Duodenal mucosa (tissue), 2 donors: ENCODE measurements around the gene DHX34.
"Not testable (repeated sequence)": the region's sequence is repeated elsewhere in the genome, so short reads cannot be mapped to it uniquely, and the experiment has no call there.

Experiments used
- H3K27ac ChIP-seq: one replicate; pipeline ENCODE4 v1.7.0; 2013; ENCODE audit warnings: low read depth, low read length
- H3K27me3 ChIP-seq, 2 donors: one replicate each; pipeline ENCODE4 v1.7.0; 2013; ENCODE audit warnings: low read length in 2 of 2, control low read depth in 1 of 2; ENCODE audit not compliant: insufficient read depth in 2 of 2, control insufficient read depth in 1 of 2
- H3K36me3 ChIP-seq, 2 donors: one replicate each; pipeline ENCODE4 v1.7.0; 2013; ENCODE audit warnings: low read length in 2 of 2, control low read depth in 1 of 2; ENCODE audit not compliant: insufficient read depth in 2 of 2, control insufficient read depth in 1 of 2
- H3K4me1 ChIP-seq, 2 donors: one replicate each; pipeline ENCODE4 v1.7.0; 2013; ENCODE audit warnings: low read length in 2 of 2, control low read depth in 1 of 2; ENCODE audit not compliant: insufficient read depth in 2 of 2, control insufficient read depth in 1 of 2
- H3K4me3 ChIP-seq, 2 donors: one replicate each; pipeline ENCODE4 v1.7.0; 2013; ENCODE audit warnings: low read length in 2 of 2, low read depth in 1 of 2
- H3K9ac ChIP-seq, 2 donors: one replicate each; pipeline ENCODE4 v1.7.0; 2013; ENCODE audit warnings: low read length in 2 of 2, low read depth in 1 of 2
- H3K9me3 ChIP-seq, 2 donors: one replicate each; pipeline ENCODE4 v1.7.0; 2013; ENCODE audit warnings: low read length in 2 of 2, control low read depth in 1 of 2; ENCODE audit not compliant: control insufficient read depth in 1 of 2

DHX34 gene

DNA sequence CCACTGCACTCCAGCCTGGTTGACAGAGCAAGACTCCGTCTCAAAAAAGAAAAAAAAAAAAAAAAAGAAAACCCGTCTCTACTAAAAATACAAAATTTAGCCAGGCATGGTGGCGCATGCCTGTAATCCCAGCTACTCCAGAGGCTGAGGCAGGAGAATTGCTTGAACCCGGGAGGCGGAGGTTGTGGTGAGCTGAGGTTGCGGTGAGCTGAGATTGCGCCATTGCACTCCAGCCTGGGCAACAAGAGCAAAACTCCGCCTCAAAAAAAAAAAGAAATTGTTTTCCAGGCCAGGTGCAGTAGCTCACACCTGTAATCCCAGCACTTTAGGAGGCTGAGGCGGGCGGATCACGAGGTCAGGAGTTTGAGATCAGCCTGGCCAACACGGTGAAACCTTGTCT lies 37.5 kb downstream of the DHX34 start:
- H3K27me3 ChIP-seq, H3K9me3 ChIP-seq, H3K9ac ChIP-seq, H3K27ac ChIP-seq, H3K4me1 ChIP-seq, H3K36me3 ChIP-seq, H3K4me3 ChIP-seq: not testable (repeated sequence)

DNA sequence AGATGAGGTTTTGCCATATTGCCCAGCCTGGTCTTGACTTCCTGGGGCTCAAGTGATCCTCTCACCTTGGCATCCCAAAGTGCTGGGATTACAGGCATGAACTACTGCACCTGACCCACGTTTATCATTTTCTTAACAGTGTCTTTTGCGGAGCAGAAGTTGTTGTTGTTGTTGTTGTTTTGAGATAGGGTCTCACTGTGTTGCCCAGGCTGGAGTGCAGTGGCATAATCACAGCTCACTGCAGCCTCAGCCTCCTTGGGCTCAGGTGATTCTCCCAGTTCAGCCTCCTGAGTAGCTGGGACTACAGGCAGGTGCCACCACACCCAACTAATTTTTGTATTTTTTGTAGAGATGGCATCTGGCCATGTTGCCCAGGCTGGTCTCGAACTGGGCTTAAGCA lies 38.5 kb downstream of the DHX34 start:
- H3K27me3 ChIP-seq, H3K4me1 ChIP-seq, H3K4me3 ChIP-seq, H3K36me3 ChIP-seq, H3K9ac ChIP-seq, H3K9me3 ChIP-seq, H3K27ac ChIP-seq: not testable (repeated sequence)

DNA sequence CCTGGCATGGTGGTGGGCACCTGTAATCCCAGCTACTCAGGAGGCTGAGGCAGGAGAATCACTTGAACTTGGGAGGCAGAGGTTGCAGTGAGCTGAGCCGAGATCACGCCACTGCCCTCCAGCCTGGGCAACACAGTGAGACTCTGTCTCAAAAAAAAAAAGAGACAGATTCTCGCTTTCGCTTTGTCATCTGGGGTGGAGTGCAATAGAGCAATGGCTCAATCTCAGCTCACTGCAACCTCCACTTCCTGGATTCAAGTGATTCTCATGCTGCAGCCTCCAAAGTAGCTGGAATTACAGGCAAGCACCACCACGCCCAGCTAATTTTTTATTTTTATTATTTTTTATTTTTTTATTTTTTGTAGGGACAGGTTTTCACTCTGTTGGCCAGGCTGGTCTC lies 39.6 kb downstream of the DHX34 start:
- H3K9me3 ChIP-seq, H3K9ac ChIP-seq, H3K27ac ChIP-seq, H3K36me3 ChIP-seq, H3K4me3 ChIP-seq, H3K4me1 ChIP-seq, H3K27me3 ChIP-seq: not testable (repeated sequence)

DNA sequence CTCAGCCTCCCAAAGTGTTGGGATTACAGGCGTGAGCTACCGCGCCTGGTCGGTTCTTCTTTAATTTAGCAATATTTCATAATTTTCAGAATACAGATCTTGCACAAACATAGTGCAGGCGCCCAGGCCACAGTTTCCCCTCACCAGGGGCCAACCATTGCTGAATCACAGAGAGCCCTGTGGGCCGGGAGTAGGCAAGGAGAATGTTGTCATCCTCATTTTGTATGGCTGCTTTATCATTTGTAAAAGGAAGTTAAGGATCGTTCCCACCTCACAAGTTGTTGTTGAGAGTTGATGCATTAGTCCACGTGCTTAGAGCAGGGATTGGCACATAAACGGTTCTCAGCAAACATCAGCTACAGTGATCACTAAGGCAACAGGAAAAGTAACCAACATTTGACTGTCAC lies 40.0 kb downstream of the DHX34 start:
- Histone ChIP-seq H3K27ac (no peak overlapping the region), H3K4me3 (no peak overlapping the region), H3K9me3 (no peaks in the 10 kb centered on the region), H3K9ac (no peak overlapping the region), H3K27me3 (no peaks in the 10 kb centered on the region), H3K36me3 (no peaks in the 10 kb centered on the region), H3K4me1 (no peaks in the 10 kb centered on the region)

DNA sequence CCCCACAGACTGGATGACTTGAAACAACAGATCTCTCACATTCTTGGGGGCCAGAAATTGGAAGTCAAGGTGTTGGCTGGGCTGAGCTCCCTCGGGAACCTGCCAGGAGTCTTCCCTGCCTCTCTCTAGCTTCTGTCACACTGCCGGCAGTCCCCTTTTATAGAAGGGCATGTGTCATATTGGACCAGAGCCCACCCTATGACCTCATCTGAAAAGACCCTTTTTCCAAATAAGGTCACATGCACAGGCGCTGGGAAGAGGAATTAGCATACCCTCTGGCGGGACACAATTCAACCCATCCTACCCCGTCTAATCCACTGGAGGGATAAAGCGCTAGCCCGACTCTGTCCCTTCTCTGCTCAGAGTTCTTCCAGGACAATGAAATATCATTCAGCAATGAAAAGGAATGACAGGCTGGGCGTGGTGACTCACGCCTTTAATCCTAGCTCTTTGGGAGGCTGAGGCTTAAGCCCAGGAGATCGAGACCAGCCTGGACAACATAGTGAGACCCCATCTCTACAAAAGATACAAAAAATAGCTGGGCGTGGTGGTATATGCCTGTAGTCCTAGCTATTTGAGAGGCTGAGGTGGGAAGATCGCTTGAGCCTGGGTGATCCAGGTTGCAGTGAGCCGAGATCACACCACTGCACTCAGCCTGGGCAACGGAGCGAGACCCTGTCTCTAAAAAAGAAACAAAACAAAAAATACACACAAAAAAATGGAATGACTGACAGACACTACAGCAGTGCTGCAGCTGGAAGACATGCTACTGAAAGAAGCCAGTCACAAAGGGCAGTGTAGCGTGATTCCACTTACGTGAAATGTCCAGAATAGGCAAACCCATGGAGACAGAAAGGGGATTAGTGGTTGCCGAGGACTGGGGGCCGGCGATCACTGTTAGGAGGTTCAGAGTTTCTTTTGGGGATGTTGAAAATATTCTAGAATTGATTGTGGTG lies 41.7 kb downstream of the DHX34 start:
- no peak overlapping the region for H3K27ac ChIP-seq
- H3K27me3 ChIP-seq, result no peaks in the 10 kb centered on the region

DNA sequence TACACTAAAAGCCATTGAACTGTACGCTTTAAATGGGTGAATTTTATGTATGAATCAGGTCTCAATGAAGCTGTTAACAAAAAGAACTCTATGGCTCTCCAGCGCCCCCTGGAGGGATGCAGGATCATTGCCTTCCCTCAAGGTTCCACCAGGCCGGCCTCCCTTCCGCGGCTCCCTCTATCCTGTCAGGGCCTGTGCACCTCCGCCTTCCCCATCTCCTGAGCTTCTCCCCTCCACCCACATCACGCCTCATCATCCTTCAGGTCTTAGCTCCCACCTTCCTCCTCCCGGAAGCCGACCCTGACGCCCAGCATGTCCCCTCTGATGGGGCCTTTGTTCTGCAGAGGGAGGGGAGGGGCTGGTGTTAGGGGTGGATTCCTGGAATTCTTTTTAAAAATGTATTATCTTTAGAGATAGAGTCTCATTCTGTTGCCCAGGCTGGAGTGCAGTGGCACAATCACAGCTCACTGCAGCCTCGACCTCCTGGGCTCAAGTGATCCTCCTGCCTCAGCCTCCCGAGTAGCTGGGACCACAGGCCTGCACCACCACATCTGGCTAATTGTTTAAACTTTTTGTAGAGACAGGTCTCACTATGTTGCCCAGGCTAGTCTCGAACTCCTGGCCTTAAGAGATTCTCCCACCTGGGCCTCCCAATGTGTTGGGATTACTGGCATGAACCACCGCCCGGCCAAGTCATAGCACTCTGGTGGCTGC lies 42.6 kb downstream of the DHX34 start:
- H3K36me3 ChIP-seq, result no peaks in the 10 kb centered on the region
- no peak overlapping the region for H3K9ac ChIP-seq
- H3K27ac ChIP-seq, result no peak overlapping the region
- H3K4me1 ChIP-seq, result no peaks in the 10 kb centered on the region
- H3K4me3 ChIP-seq, result no peak overlapping the region
- no peaks in the 10 kb centered on the region for H3K27me3 ChIP-seq
- no peaks in the 10 kb centered on the region for H3K9me3 ChIP-seq

More for the DNA sequence above, 41.7 kb downstream of the DHX34 start:
- Histone ChIP-seq H3K36me3 (no peaks in the 10 kb centered on the region), H3K9ac (no peak overlapping the region), H3K4me1 (no peaks in the 10 kb centered on the region), H3K4me3 (no peak overlapping the region), H3K9me3 (no peaks in the 10 kb centered on the region)

DNA sequence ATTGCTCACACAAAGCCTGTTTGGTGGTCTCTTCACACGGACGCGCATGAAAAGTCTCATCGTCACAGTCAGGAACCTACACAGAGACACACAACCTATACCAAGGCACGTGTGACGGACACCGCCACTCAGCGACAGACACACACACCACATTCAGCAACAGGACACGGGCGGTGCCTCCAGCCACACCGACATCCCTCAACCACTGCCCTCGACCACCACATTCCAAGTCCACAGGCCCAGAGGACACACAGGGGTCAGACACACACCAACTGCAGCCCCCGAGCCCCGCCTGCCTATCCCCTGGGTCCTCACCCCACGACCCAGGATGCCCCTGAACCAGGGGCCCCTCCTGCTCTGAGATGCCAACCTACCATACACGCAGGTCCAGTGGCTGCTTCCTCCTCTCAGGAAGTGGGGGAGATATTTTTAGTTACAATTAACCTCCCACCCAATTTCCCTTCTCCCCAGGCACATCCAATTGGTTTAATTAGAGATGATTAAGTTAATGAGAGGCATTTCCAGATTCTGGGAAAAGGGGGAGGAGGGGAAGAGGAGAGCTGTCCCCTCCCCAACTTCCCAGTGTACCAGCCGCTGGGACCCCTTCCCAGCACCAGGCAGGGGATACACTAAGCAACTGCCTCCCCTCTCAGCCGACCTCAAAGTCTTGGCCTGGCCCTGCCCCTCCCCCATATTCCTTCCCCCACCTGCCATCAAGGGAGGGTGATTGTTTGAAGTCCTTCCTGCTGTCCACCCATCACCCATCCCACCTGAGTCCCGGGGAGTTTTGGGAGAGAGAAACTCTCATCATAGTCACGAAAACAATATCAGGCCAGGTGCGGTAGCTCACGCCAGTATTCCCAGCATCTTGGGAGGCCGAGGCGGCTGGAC lies 49.8 kb downstream of the DHX34 start:
- Histone ChIP-seq H3K9me3 (no peaks in the 10 kb centered on the region), H3K27ac (no peak overlapping the region), H3K4me1 (no peaks in the 10 kb centered on the region), H3K4me3 (no peak overlapping the region), H3K27me3 (peaks cover 0 to 5% of the 10 kb centered on the region in 2 donors), H3K36me3 (no peaks in the 10 kb centered on the region), H3K9ac (no peak overlapping the region)

DNA sequence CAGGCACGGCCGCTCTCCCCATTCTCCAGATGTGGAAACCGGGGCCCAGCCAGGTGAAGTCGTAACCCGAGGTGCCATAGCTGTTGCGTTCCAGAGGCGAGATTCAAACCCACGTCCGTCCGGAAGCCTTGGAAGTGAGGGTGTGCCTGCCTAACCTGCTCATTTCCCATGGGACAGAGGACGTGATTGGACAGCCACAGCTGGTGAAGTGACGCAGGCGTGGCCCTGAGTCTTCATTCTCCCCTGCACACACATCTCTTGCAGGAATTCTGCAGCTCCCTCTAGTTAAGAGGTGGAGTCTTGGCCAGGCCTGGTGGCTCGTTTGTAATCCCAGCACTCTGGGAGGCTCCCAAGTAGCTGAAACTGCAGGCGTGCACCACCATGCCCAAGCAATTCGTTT lies 53.4 kb downstream of the DHX34 start:
- H3K36me3 ChIP-seq, result no peaks in the 10 kb centered on the region
- no peak overlapping the region for H3K9ac ChIP-seq
- H3K4me3 ChIP-seq, result no peak overlapping the region
- H3K27ac ChIP-seq, result no peak overlapping the region
- no peaks in the 10 kb centered on the region for H3K4me1 ChIP-seq
- no peaks in the 10 kb centered on the region for H3K9me3 ChIP-seq
- H3K27me3 ChIP-seq, result peaks cover 7 to 12% of the 10 kb centered on the region in 2 donors

DNA sequence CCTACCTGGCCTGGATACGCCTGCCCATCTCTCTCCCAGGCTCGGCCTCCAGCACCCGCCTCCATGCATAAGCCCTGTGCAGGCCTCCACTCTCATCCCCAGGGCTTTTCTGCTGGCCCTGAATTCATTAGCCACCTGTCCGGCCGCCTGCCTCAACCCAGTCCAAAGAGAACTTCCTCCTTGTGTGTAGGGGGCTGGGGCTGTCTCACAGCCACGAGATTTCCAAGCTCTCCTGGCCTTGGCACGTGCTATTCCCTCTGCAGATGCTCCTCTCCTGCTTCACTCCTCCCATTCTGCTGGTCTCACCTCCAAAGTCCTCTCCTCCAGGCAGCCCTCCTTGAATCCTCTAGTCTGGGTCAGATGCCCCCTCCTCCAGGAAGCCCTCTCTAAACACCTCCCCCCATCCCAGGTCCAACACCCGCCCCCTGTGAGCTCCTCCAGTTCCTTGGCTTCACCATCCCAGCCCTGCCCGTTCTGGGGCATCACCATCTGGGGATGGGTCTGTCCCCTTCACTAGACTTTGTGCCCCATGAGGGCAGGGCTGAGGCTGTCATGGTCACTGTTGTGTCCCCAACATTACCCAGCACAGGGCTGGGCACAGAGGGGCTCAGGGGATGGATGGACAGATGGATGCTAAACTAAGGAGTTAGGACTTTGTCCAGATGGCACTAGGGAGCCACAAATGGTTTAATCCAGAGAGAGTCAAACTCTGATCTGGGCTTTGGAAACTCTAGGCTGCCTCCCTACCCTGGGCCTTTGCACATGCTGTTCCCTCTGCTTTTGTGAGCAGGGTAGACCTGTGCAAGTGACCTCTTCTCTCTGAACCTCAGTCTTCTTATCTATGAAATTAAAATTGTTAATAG lies 55.5 kb downstream of the DHX34 start:
- Histone ChIP-seq H3K4me3 (no peak overlapping the region), H3K9me3 (no peaks in the 10 kb centered on the region), H3K27ac (no peak overlapping the region), H3K36me3 (no peaks in the 10 kb centered on the region), H3K27me3 (peaks cover 7 to 12% of the 10 kb centered on the region in 2 donors), H3K4me1 (no peaks in the 10 kb centered on the region), H3K9ac (no peak overlapping the region)
